IMR-90 (cell line): ENCODE data around the gene CHST3. TPM values are rescaled to one million over a fixed set of nuclear protein-coding genes. Genes with fewer than 3 reads are reported as not detected.

Experiments
- ATAC-seq: fragments of 200-7000 bp; cut with Tn5 transposase; 2 replicates; pipeline ENCODE4 v1.9.1; 2020; ENCODE audit warnings: low read depth, mild to moderate bottlenecking, moderate library complexity
- BruUV-seq: library from RNA; stranded (reverse); fragments of 400-500 nt; replicated peaks from 2 replicates; lab custom pipeline; 2021; lab: Mats Ljungman, UMichigan
- CTCF ChIA-PET: fragments of 300-600 bp; formaldehyde crosslinking; extraction: SDS; loops from one replicate; lab custom pipeline; 2021; ENCODE audit warnings: antibody characterized with exemption; lab: Yijun Ruan, JAX
- POLR2A ChIA-PET: fragments of 300-600 bp; sonication (Branson Sonifier 250); formaldehyde crosslinking; loops from one replicate; lab custom pipeline; 2022; ENCODE audit warnings: antibody characterized with exemption; ENCODE audit not compliant: unreplicated experiment; lab: Charles Lee
- DNase-seq: peaks from one replicate; pipeline ENCODE4 v3.0.0; 2013
- H2AFZ ChIP-seq: replicated peaks from 2 replicates; pipeline ENCODE3; 2013; ENCODE audit warnings: low read length, mild to moderate bottlenecking; ENCODE audit not compliant: poor library complexity
- H2AK5ac ChIP-seq: 2 replicates; pipeline ENCODE4 v1.6.1; 2013; ENCODE audit warnings: low read depth, low read length, inconsistent platforms
- H2AK9ac ChIP-seq: replicated peaks from 2 replicates; pipeline ENCODE3; 2013; ENCODE audit warnings: mild to moderate bottlenecking, low read depth, low read length, moderate library complexity; ENCODE audit not compliant: poor library complexity
- H2BK120ac ChIP-seq: 2 replicates; pipeline ENCODE4 v1.6.1; 2013; ENCODE audit warnings: low read depth, low read length, inconsistent platforms
- H2BK15ac ChIP-seq: 3 replicates; pipeline ENCODE4 v1.6.1; 2013; ENCODE audit warnings: low read depth, low read length, inconsistent platforms
- H2BK20ac ChIP-seq: 2 replicates; pipeline ENCODE4 v1.6.1; 2013; ENCODE audit warnings: low read depth, mild to moderate bottlenecking, inconsistent platforms, low read length, moderate library complexity
- H2BK5ac ChIP-seq: 2 replicates; pipeline ENCODE4 v1.6.1; 2013; ENCODE audit warnings: mild to moderate bottlenecking, low read depth, low read length, inconsistent platforms; ENCODE audit not compliant: poor library complexity, severe bottlenecking
- H3K14ac ChIP-seq: replicated peaks from 2 replicates; pipeline ENCODE4 v1.6.1; 2013; ENCODE audit warnings: low read depth, low read length, inconsistent platforms
- H3K18ac ChIP-seq: 2 replicates; pipeline ENCODE4 v1.6.1; 2013; ENCODE audit warnings: low read depth, low read length, control low read depth
- H3K23ac ChIP-seq: 2 replicates; pipeline ENCODE4 v1.6.1; 2013; ENCODE audit warnings: low read depth, low read length, inconsistent platforms
- H3K27ac ChIP-seq: 2 replicates; pipeline ENCODE4 v1.5.1; 2013; ENCODE audit warnings: mild to moderate bottlenecking, control low read depth, low read length; ENCODE audit not compliant: insufficient read depth
- H3K27me3 ChIP-seq: 2 replicates; pipeline ENCODE4 v1.6.1; 2013; ENCODE audit warnings: low read length; ENCODE audit not compliant: control insufficient read depth, insufficient read depth
- H3K36me3 ChIP-seq: 2 replicates; pipeline ENCODE4 v1.6.1; 2013; ENCODE audit warnings: low read length, mixed read lengths; ENCODE audit not compliant: control insufficient read depth, insufficient read depth
- H3K4ac ChIP-seq: 2 replicates; pipeline ENCODE4 v1.6.1; 2013; ENCODE audit warnings: low read depth, low read length, inconsistent platforms
- H3K4me1 ChIP-seq: 2 replicates; pipeline ENCODE4 v1.6.1; 2013; ENCODE audit warnings: low read length, mixed read lengths; ENCODE audit not compliant: control insufficient read depth, insufficient read depth
- H3K4me2 ChIP-seq: 2 replicates; pipeline ENCODE4 v1.6.1; 2013; ENCODE audit warnings: low read depth, mild to moderate bottlenecking, control low read depth, low read length, moderate library complexity
- H3K4me3 ChIP-seq: 2 replicates; pipeline ENCODE4 v1.5.1; 2013; ENCODE audit warnings: low read depth, mild to moderate bottlenecking, control low read depth, low read length, moderate library complexity; ENCODE audit not compliant: insufficient read depth
- H3K56ac ChIP-seq: 2 replicates; pipeline ENCODE4 v1.6.1; 2013; ENCODE audit warnings: low read length, inconsistent platforms; ENCODE audit not compliant: insufficient read depth; ENCODE audit errors: extremely low read depth
- H3K79me1 ChIP-seq, 2 experiments: 2 replicates each; pipeline ENCODE4 v1.6.1; 2013; ENCODE audit warnings: low read length in 2 of 2, inconsistent platforms in 1 of 2, low read depth in 1 of 2
- H3K9ac ChIP-seq: 2 replicates; pipeline ENCODE4 v1.6.1; 2013; ENCODE audit warnings: low read depth, low read length, control low read depth
- H3K9me1 ChIP-seq: 2 replicates; pipeline ENCODE4 v1.6.1; 2013; ENCODE audit warnings: low read length, inconsistent platforms; ENCODE audit not compliant: insufficient read depth
- H3K9me3 ChIP-seq: 2 replicates; pipeline ENCODE4 v1.6.1; 2013; ENCODE audit warnings: low read length; ENCODE audit not compliant: control insufficient read depth, insufficient read depth
- H4K20me1 ChIP-seq: 2 replicates; pipeline ENCODE4 v1.6.1; 2013; ENCODE audit warnings: low read length, inconsistent platforms; ENCODE audit not compliant: insufficient read depth
- H4K5ac ChIP-seq: 2 replicates; pipeline ENCODE4 v1.6.1; 2013; ENCODE audit warnings: mild to moderate bottlenecking, low read depth, low read length, control low read depth
- H4K8ac ChIP-seq, 2 experiments: 2 replicates each; pipeline ENCODE4 v1.6.1; 2013; ENCODE audit warnings: low read depth in 2 of 2, low read length in 2 of 2, control low read depth in 1 of 2, inconsistent platforms in 1 of 2
- H4K91ac ChIP-seq: 2 replicates; pipeline ENCODE4 v1.6.1; 2013; ENCODE audit warnings: low read depth, low read length, inconsistent platforms; ENCODE audit not compliant: insufficient read depth
- ELK1 ChIP-seq: fragments of 150-350 bp; IDR thresholded peaks from 2 replicates; pipeline ENCODE4 v1.6.1; 2016; ENCODE audit warnings: low read depth, mild to moderate bottlenecking, low read length, moderate library complexity, borderline replicate concordance
- WGBS, 2 experiments: methylation state at CpG; one replicate each; pipeline versions ENCODE4 v1.1.5 to v1.1.7; 2013; ENCODE audit warnings: missing lambda C conversion rate in 2 of 2; ENCODE audit not compliant: insufficient read length in 1 of 2; ENCODE audit errors: extremely low coverage in 2 of 2; 5-methylcytosine and 5-hydroxymethylcytosine counted together
- dilution Hi-C: fragments of 300-500 bp; cut with HindIII; formaldehyde crosslinking; loops from one replicate; pipeline ENCODE4 v1.14.3; 2018; ENCODE audit warnings: low sequenced_read_pairs; ENCODE audit not compliant: unreplicated experiment
- in situ Hi-C: fragments of 300-500 bp; cut with MboI; formaldehyde crosslinking; loops from 3 replicates; pipeline ENCODE4 v1.14.3; 2019; ENCODE audit warnings: low sequenced_read_pairs, inconsistent platforms, mixed read lengths
- intact Hi-C: fragments of 100-400 bp; cut with micrococcal nuclease; formaldehyde crosslinking; loops from 2 replicates; pipeline ENCODE4 v1.10.0; 2022
- polyA plus RNA-seq, 3 experiments: library from polyadenylated mRNA; depleted of rRNA; stranded (reverse); fragments of >200 nt; gene quantifications; 2 replicates each; pipeline ENCODE4 v1.2.3, GENCODE V29; 2012; ENCODE audit warnings: low replicate concordance in 1 of 3
- total RNA-seq: library from RNA; depleted of rRNA; stranded (reverse); fragments of >200 nt; gene quantifications from 2 replicates; pipeline ENCODE4 v1.2.3, GENCODE V29; 2012

CHST3 gene
- total and polyA plus RNA-seq, 2 of the 4 experiments (the other 2 are of a cell fraction): 8.6 to 9.0 TPM

GRCh38 chr10:71939304-71939703 lies 24.9 kb upstream of the CHST3 start:
- dilution Hi-C loops: no loop called here
- Histone ChIP-seq H3K18ac (no peak overlapping the region), H2BK15ac (no peak overlapping the region), H2BK120ac (no peak overlapping the region), H3K9me3 (peaks cover 14% of the 10 kb centered on the region), H3K27ac (no peak overlapping the region), H3K9ac (no peak overlapping the region), H3K4ac (no peak overlapping the region), H2BK5ac (no peak overlapping the region), H3K79me1 (no peaks in the 10 kb centered on the region), H3K23ac (no peak overlapping the region), H4K20me1 (no peaks in the 10 kb centered on the region), H3K36me3 (no peaks in the 10 kb centered on the region), H2BK20ac (no peak overlapping the region), H3K56ac (no peak overlapping the region), H3K27me3 (no peaks in the 10 kb centered on the region; the same call in 1 of the 2 replicates), H3K4me3 (no peak overlapping the region), H3K4me2 (no peak overlapping the region), H4K5ac (no peak overlapping the region), H2AK5ac (no peak overlapping the region), H4K91ac (no peak overlapping the region), H2AFZ (no peak overlapping the region), H4K8ac (no peak overlapping the region), H3K9me1 (no peaks in the 10 kb centered on the region), H3K14ac (no peak overlapping the region), H2AK9ac (no peak overlapping the region), H3K4me1 (no peaks in the 10 kb centered on the region)
- TF ChIP-seq ELK1: no peak
- WGBS, 2 experiments: no CpG with 5 or more reads among the region's 4 CpGs
- in situ Hi-C loops: no loop called here
- CTCF ChIA-PET: interaction anchor here (0.7 kb wide), 1 partner anchor 100 kb away, joined by 3 read pairs; no protein-coding TSS in a partner anchor
- DNase-seq: no peak
- BruUV-seq: no TSS peak
- no peak for ATAC-seq
- POLR2A ChIA-PET: no interaction called here
- intact Hi-C loops: no loop called here
